ENCODE data around the gene WDFY2. TPM values are rescaled to one million over a fixed set of nuclear protein-coding genes. Genes with fewer than 3 reads are reported as not detected.

WDFY2 gene
- total and polyA plus RNA-seq, 2 of the 13 experiments (the other 11 are each of a cell fraction or from before 2014, with no cell fraction given), result 22.6 to 27.0 TPM

GRCh38 chr13:51778392-51778791 is 194.1 kb downstream of the WDFY2 start (continued):
- TF ChIP-seq, protein P1, sequence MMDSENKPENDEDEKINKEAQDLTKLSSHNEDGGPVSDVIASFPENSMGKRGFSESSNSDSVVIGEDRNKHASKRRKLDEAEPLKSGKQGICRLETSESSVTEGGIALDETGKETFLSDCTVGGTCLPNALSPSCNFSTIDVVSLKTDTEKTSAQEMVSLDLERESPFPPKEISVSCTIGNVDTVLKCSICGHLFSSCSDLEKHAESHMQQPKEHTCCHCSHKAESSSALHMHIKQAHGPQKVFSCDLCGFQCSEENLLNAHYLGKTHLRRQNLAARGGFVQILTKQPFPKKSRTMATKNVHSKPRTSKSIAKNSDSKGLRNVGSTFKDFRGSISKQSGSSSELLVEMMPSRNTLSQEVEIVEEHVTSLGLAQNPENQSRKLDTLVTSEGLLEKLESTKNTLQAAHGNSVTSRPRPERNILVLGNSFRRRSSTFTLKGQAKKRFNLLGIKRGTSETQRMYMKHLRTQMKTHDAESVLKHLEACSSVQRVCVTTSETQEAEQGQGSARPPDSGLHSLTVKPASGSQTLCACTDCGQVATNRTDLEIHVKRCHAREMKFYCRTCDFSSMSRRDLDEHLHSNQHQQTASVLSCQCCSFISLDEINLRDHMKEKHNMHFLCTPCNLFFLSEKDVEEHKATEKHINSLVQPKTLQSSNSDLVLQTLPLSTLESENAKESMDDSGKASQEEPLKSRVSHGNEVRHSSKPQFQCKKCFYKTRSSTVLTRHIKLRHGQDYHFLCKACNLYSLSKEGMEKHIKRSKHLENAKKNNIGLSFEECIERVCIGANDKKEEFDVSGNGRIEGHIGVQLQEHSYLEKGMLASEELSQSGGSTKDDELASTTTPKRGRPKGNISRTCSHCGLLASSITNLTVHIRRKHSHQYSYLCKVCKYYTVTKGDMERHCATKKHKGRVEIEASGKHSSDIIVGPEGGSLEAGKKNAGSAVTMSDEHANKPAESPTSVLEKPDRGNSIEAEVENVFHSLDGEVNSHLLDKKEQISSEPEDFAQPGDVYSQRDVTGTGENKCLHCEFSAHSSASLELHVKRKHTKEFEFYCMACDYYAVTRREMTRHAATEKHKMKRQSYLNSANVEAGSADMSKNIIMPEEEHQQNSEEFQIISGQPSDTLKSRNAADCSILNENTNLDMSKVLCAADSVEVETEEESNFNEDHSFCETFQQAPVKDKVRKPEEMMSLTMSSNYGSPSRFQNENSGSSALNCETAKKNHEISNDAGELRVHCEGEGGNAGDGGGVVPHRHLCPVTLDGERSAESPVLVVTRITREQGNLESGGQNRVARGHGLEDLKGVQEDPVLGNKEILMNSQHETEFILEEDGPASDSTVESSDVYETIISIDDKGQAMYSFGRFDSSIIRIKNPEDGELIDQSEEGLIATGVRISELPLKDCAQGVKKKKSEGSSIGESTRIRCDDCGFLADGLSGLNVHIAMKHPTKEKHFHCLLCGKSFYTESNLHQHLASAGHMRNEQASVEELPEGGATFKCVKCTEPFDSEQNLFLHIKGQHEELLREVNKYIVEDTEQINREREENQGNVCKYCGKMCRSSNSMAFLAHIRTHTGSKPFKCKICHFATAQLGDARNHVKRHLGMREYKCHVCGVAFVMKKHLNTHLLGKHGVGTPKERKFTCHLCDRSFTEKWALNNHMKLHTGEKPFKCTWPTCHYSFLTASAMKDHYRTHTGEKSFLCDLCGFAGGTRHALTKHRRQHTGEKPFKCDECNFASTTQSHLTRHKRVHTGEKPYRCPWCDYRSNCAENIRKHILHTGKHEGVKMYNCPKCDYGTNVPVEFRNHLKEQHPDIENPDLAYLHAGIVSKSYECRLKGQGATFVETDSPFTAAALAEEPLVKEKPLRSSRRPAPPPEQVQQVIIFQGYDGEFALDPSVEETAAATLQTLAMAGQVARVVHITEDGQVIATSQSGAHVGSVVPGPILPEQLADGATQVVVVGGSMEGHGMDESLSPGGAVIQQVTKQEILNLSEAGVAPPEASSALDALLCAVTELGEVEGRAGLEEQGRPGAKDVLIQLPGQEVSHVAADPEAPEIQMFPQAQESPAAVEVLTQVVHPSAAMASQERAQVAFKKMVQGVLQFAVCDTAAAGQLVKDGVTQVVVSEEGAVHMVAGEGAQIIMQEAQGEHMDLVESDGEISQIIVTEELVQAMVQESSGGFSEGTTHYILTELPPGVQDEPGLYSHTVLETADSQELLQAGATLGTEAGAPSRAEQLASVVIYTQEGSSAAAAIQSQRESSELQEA (CRISPR knock-in tag; IDR thresholded peaks at IDR 0.05; ENCODE audit: not compliant biosample characterization), result no peak

- Histone ChIP-seq H3K4me3 (replicated peaks in 1 of 3; ENCODE audit: insufficient read depth in 1 of 3, low read depth in 2 of 3, low read length in 3 of 3) (no peak overlapping the region), H3K4me2 (ENCODE audit: low read depth, low read length) (no peak overlapping the region), H3K9me3 (ENCODE audit: low read length) (no peaks in the 10 kb centered on the region), H3K36me3 (replicated peaks in 1 of 2; ENCODE audit: control insufficient read depth in 1 of 2, insufficient read depth in 2 of 2, low read length in 2 of 2) (no peaks in the 10 kb centered on the region), H2AFZ (ENCODE audit: low read length) (no peak overlapping the region), H3K79me2 (ENCODE audit: insufficient read depth, low read length) (no peaks in the 10 kb centered on the region), H4K20me1 (ENCODE audit: insufficient read depth, low read length) (no peaks in the 10 kb centered on the region), H3K9ac (ENCODE audit: insufficient read depth, low read depth, low read length) (no peak overlapping the region), H3K4me1 (ENCODE audit: insufficient read depth, low read length) (peaks cover 19% of the 10 kb centered on the region), H3K27me3 (ENCODE audit: control insufficient read depth in 1 of 2, insufficient read depth in 2 of 2, low read length in 2 of 2) (no peaks in the 10 kb centered on the region), H3K27ac (ENCODE audit: extremely low read length, insufficient read depth, low read length) (no peak overlapping the region)
- BruUV-seq (replicated peaks), result no TSS peak
- DNase-seq (ENCODE audit: low spot score), result no peak
- WGBS (ENCODE audit: low lambda C conversion rate), result 85% methylated on average over 3 of the region's 3 CpGs
- POLR2A ChIA-PET, result no interaction called here
- CTCF ChIA-PET (ENCODE audit: low intra/inter-chr PET ratio, low total read pairs), result no interaction called here
- no peak for FAIRE-seq
- ATAC-seq, result no peak
- in situ Hi-C loops (cut with HindIII; ENCODE audit: extremely low pct_ligation_motif_present, low pct_unique_long_range_greater_than_20kb) (no loop called here), intact Hi-C loops (cut with micrococcal nuclease; ENCODE audit: unreplicated experiment) (loop anchor here (5.0 kb wide), 1 partner anchor 343 kb away; no protein-coding TSS in a partner anchor)
- TF ChIP-seq KLF6 (CRISPR knock-in tag; IDR thresholded peaks at IDR 0.05) (no peak), SMC3 (IDR thresholded peaks at IDR 0.05; ENCODE audit: low read length) (no peak), RBM39 (IDR thresholded peaks at IDR 0.05; ENCODE audit: low read depth, low read length, poor library complexity, severe bottlenecking) (no peak), POLR2AphosphoS2 (IDR thresholded peaks at IDR 0.05; ENCODE audit: low read depth, low read length) (no peak), POGK (CRISPR knock-in tag; conservative IDR thresholded peaks at IDR 0.05) (no peak), ZNF543 (CRISPR knock-in tag; IDR thresholded peaks at IDR 0.05) (no peak)
- TF ChIP-seq, protein P2, sequence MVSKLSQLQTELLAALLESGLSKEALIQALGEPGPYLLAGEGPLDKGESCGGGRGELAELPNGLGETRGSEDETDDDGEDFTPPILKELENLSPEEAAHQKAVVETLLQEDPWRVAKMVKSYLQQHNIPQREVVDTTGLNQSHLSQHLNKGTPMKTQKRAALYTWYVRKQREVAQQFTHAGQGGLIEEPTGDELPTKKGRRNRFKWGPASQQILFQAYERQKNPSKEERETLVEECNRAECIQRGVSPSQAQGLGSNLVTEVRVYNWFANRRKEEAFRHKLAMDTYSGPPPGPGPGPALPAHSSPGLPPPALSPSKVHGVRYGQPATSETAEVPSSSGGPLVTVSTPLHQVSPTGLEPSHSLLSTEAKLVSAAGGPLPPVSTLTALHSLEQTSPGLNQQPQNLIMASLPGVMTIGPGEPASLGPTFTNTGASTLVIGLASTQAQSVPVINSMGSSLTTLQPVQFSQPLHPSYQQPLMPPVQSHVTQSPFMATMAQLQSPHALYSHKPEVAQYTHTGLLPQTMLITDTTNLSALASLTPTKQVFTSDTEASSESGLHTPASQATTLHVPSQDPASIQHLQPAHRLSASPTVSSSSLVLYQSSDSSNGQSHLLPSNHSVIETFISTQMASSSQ (IDR thresholded peaks at IDR 0.05; ENCODE audit: low read depth), result no peak
- TF ChIP-seq, protein P2 (CRISPR knock-in tag; IDR thresholded peaks at IDR 0.05; ENCODE audit: borderline replicate concordance), result no peak
These were observed 195.8 kb downstream of the WDFY2 start for GRCh38 chr13:51780099-51780498.

All from HepG2 (cell line).